Lower leg skin (tissue), 4 donors: ENCODE measurements around the gene KLHDC4. TPM values are rescaled to one million over a fixed set of nuclear protein-coding genes. Genes with fewer than 3 reads are reported as not detected.
"Not testable (repeated sequence)": the region's sequence is repeated elsewhere in the genome, so short reads cannot be mapped to it uniquely, and the experiment has no call there.

ENCODE experiments used
- DNase-seq, 2 donors: peaks; one replicate each; pipeline ENCODE4 v3.0.0-alpha.2; 2019; ENCODE audit warnings: low spot score in 2 of 2
- H3K4me3 ChIP-seq: fragments of 200-600 bp; sonication (generic); 2 replicates; pipeline ENCODE4 v1.5.1; 2017; ENCODE audit warnings: mild to moderate bottlenecking, low read depth; ENCODE audit not compliant: poor library complexity, severe bottlenecking
- POLR2A ChIP-seq, 2 donors: fragments of 450-650 bp; IDR thresholded peaks; one replicate each; pipeline ENCODE4 v1.6.1; 2016 to 2017; ENCODE audit warnings: antibody characterized with exemption in 2 of 2, mild to moderate bottlenecking in 1 of 2, moderate library complexity in 1 of 2
- WGBS, 2 donors: methylation state at CpG; one replicate each; pipeline ENCODE4 v1.1.5; 2018; 5-methylcytosine and 5-hydroxymethylcytosine counted together
- intact Hi-C: fragments of 100-400 bp; cut with DNase I; formaldehyde crosslinking; loops from one replicate; pipeline ENCODE4 v1.15.0; 2023; ENCODE audit warnings: low total_unique reads
- total RNA-seq, 4 donors: library from RNA; depleted of rRNA; stranded (reverse); fragments of >200 nt; gene quantifications; one replicate each; pipeline ENCODE4 v1.1.0, GENCODE V29; 2016
- TF ChIP-seq, protein P1 (sequence below), 3 donors: fragments of 450-650 bp; IDR thresholded peaks; one replicate each; pipeline ENCODE4 v1.5.1; 2016; ENCODE audit warnings: antibody characterized with exemption in 3 of 3, mild to moderate bottlenecking in 3 of 3, moderate library complexity in 2 of 3

The KLHDC4 gene
- total RNA-seq, 4 donors from 2014 or later = 25.8 to 70.0 (median 38.1) TPM

DNA sequence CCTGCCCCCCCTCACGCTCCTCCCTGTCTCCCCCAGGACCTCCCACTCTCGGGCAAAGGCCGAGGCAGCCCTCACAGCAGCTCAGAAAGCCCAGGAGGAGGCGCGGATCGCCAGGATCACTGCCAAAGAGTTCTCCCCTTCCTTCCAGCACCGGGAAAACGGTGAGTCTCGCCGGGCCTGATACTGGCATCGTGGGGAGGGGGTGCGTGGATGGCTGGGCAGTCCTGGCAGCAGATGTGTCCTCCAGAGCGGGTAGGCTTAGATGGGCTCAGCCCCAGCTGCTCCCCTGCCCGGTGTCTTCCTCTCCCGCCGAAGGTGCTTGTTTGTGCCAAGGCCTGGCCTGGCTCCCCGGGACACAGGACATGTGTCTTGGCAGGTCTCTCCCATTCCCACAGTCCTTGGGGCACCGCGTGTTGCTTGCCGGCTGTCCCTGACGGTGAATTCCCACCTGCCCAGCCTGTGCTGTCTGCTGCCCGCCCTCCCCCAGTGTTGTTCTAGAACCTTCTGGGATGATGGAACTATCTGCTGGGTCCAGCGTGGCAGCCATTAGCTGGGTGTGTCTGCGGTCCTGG lies 81.6 kb downstream of the KLHDC4 start:
- no peak for TF ChIP-seq POLR2A (IDR thresholded peaks at IDR 0.05)
- TF ChIP-seq, protein P1, sequence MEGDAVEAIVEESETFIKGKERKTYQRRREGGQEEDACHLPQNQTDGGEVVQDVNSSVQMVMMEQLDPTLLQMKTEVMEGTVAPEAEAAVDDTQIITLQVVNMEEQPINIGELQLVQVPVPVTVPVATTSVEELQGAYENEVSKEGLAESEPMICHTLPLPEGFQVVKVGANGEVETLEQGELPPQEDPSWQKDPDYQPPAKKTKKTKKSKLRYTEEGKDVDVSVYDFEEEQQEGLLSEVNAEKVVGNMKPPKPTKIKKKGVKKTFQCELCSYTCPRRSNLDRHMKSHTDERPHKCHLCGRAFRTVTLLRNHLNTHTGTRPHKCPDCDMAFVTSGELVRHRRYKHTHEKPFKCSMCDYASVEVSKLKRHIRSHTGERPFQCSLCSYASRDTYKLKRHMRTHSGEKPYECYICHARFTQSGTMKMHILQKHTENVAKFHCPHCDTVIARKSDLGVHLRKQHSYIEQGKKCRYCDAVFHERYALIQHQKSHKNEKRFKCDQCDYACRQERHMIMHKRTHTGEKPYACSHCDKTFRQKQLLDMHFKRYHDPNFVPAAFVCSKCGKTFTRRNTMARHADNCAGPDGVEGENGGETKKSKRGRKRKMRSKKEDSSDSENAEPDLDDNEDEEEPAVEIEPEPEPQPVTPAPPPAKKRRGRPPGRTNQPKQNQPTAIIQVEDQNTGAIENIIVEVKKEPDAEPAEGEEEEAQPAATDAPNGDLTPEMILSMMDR (IDR thresholded peaks at IDR 0.05) = no peak
- H3K4me3 ChIP-seq = no peak overlapping the region
- WGBS, 2 donors = 70 to 75% methylated on average over 23 of the region's 24 CpGs
- DNase-seq = no peak
- intact Hi-C loops = no loop called here

DNA sequence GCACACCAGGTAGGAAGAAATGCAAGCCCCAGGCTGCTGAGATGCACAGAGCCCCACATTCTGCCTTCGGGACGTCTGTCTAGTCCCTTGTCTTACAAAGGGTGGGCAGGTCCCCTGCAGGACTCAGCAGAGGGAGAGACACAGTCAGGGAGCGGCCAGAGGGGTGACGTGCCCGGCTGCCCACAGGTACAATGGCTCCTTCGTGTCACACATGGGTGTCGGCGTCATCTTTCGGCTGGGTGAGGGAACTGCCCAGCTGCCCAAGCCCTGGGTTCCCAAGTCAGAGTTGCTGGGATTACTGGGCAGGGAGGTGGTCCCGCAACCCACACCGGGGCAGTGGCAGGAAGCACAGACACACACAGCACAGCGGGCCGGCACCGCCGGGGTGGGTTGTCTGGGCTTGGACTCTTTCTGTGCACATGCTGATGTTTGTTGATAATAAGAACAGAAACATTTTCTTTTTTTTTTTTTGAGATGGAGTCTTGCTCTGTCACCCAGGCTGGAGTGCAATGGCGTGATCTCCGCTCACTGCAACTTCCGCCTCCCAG lies 82.9 kb downstream of the KLHDC4 start:
- no peak for DNase-seq
- no peak overlapping the region for H3K4me3 ChIP-seq
- WGBS, 2 donors = 84 to 92% methylated on average over 11 to 18 of the region's 18 CpGs
- intact Hi-C loops = no loop called here
- TF ChIP-seq, protein P1 (IDR thresholded peaks at IDR 0.05) = no peak
- TF ChIP-seq POLR2A (IDR thresholded peaks at IDR 0.05) = no peak

DNA sequence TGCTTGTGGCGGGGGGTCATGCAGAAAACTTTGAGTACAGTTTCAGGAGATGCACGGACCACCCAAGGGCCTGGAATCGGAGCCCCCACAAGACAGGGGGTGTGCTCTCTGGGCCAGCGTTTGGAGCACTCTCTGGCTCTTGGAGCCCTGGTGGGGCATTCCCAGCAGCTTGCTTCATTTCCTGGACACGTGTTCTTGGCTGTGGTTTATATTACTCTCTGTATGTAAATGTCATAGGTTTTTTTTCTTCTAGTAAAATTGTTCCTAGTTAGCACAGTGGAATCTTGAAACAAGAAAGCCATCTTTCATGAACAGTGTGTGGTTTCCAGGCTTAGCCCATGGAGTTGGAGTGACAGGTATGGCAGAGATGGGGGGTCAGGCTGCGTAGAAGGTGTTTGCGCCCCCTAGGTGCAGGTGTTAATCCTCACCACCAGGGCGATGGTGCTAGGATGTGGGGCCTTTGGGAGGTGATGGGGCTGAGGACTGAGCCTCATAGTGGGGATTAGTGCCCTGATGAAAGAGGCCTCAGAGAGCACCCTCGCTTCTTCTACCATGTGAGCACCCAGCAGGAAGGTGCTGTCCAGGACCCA lies 83.7 kb downstream of the KLHDC4 start:
- no peak overlapping the region for H3K4me3 ChIP-seq
- no peak for TF ChIP-seq POLR2A (IDR thresholded peaks at IDR 0.05)
- TF ChIP-seq, protein P1 (IDR thresholded peaks at IDR 0.05) = no peak
- intact Hi-C loops = no loop called here
- WGBS, 2 donors = 43 to 51% methylated on average over 9 of the region's 9 CpGs
- DNase-seq = no peak

DNA sequence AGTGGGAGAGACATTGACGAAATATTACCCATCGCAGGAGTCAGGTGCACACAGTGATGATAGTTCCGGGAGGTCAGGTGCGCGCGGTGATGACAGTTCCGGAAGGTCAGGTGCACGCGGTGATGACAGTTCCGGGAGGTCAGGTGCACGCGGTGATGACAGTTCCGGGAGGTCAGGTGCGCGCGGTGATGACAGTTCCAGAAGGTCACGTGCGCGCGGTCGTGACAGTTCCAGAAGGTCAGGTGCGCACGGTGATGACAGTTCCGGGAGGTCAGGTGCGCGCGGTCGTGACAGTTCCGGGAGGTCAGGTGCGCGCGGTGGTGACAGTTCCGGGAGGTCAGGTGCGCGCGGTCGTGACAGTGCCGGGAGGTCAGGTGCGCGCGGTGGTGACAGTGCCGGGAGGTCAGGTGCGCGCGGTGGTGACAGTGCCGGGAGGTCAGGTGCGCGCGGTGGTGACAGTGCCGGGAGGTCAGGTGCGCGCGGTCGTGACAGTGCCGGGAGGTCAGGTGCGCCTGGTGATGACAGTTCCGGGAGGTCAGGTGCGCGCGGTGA lies 84.7 kb downstream of the KLHDC4 start:
- H3K4me3 ChIP-seq, DNase-seq, intact Hi-C loops: not testable (repeated sequence)
- WGBS, 2 donors = 93% methylated on average over 60 of the region's 60 CpGs

DNA sequence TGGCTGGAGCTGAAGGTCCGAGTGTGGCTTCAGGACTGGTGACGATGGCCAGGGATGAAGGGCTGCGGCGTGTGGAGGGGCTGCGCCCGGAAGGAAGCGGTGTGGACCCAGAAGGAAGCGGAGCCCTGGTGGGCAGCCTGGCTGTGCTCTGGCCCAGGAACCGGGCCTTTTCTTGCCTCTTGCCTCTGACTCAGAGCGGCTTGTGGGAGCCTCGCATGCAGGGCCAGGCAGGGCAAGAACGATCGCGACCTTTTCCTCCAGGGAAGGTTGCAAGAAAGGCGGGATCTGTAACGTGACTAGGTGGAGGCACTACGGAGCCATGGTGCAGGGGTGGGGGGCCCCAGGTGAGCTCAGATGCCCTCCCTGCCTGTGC lies 85.5 kb downstream of the KLHDC4 start:
- 78 to 84% methylated on average over 17 of the region's 17 CpGs for WGBS, 2 donors

More for the DNA sequence above, 85.5 kb downstream of the KLHDC4 start:
- no peak for TF ChIP-seq POLR2A (IDR thresholded peaks at IDR 0.05)
- TF ChIP-seq, protein P1 (IDR thresholded peaks at IDR 0.05) = no peak
- intact Hi-C loops = no loop called here
- no peak for DNase-seq
- no peak overlapping the region for H3K4me3 ChIP-seq
